GM12891 (cell line): ENCODE measurements around the gene SLC6A13.

Experiments used
- POLR2A ChIP-seq: IDR thresholded peaks from 2 replicates; pipeline ENCODE4 v1.6.1; 2011; ENCODE audit warnings: low read depth, low read length, control low read depth
- POLR2AphosphoS5 ChIP-seq: IDR thresholded peaks from 2 replicates; pipeline ENCODE4 v1.6.1; 2011; ENCODE audit warnings: low read depth, low read length, control low read depth
- TAF1 ChIP-seq: IDR thresholded peaks from 2 replicates; pipeline ENCODE4 v1.6.1; 2011; ENCODE audit warnings: low read depth, low read length, control low read depth

DNA sequence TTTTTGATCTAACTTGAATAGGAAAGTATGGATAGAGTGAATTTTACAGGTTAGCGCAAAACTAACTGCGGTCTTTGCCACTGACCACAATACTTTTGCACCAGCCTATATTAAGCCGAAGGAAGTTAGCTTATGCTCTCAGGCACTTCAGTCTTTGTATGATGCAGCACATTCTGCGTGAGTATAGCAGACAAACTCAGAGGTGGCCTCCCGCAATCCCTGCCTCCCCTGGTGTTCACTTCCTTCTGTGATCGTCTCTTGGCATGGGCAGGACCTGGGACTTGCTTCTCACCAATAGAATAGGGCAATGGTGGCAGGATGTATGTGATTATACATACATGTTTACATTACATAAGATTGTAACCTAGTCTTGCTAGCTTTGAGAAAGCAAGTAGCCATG, 10.3 kb upstream of the SLC6A13 start:
- no peak for TF ChIP-seq TAF1
- TF ChIP-seq POLR2A, result no peak
- no peak for TF ChIP-seq POLR2AphosphoS5
